Measurements from ENCODE around the gene SLF2.

SLF2 gene

GRCh38 chr10:100907175-100907574 lies 5.6 kb upstream of the SLF2 start:
- no peak for DNase-seq

GRCh38 chr10:100907773-100908363 lies 4.9 kb upstream of the SLF2 start:
- no peak for DNase-seq

DNA sequence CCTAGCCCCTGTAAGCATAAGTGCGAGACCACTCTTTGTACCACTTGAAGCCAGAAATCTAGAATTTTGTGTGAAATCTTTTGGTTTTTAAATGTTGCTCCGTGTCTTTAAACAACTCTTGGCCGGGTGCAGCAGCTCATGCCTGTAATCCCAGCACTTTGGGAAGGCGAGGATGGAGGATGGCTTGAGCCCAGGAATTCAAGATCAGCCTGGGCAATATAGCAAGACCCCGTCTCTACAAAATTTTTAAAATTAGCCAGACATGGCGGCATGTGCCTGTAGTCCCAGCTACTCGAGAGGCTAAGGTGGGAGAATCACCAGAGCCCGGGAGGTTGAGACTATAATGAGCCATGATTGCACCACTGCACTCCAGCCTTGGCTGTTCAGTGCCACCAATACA lies 4.4 kb upstream of the SLF2 start:
- DNase-seq = no peak

DNA sequence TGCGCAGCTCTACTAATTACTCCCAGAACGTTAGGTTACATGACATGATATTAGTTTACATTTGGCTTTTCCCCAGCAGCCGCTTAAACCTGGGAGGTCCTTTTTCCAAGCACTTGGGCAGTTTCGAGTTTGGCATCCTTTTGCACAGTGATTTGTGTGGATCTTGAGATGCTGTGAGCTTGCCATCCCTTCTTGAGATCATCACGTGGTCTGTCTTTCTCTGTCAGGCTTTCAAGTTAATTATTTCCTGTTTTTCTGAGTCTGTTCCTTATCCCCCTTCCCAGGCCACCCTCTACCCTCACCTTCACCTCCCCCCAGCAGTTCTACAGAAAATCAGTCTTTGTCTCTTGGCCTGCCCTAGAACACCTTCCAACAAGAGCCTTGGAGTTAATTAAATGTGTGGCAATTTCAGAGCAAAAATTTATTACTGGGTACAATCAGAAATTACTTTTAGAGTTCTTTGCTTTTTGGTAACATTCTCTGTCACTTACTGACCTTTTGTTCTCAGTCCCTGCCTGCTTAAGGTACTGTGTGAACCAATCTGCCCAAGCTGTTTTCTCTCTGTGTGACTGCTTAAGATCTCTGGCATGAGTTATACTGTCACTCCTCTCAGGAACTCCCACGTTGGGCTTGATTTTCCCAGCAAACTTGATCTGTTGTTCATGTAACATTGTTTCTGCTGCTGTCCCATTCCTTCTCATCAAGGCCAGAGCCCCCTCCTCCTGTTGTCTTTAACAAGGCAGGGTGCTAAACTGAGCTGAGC lies 3.1 kb upstream of the SLF2 start:
- no peak for DNase-seq

DNA sequence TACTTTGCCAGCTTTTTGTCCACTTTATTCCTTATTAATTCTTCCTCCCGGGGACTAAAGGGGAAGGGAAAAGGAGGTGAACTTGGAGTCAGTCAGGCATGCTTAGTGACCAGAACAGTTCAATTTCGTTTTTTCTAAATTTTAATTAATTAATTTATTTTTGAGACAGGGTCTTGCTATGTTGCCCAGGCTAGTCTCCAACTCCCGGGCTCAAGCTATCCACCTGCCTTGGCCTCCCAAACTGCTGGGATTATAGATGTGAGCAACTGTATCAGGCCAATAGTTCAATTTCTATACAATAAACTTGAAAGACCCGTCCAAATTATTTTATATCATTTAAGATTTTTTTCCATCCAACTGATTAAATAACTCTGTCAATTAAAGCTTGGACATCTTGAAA lies 1.3 kb upstream of the SLF2 start:
- DNase-seq = no peak

- DNase-seq = no peak
These were observed 654 bp upstream of the SLF2 start for GRCh38 chr10:100912013-100912604.

DNA sequence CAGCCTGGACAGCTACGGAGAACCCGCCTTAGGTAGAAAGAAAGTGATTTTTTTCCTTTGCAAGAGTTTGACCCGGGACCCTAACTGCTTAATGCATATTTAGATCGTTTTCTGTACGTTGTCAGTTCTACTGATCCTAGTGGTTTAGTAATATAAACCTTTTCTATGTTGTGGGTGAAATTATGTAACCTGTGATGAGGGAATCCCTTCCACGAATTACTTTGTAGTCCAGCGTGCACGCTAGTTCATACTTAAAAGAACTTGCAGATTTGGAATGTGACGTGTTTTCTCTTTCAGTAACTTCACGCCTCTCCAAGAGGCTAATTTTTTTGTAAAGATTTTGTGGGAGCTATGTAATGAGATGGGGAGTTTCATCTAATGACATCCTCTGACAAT lies 705 bp downstream of the SLF2 start:
- no peak for DNase-seq

DNA sequence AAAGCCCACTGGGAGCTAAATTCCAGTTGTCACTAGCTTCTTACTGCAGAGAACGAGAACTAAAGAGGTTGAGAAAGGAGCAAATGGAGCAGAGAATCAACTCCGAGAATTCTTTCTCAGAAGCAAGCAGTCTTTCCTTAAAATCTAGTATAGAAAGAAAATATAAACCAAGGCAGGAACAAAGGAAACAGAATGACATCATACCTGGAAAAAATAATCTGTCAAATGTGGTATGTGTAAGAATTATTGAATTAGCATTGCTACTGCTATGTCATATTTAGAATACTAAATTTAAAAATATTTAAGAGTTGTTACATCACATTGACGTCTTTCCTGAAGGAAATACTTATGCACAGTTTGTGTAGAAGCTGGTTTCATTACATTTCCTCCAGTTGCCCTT lies 4.3 kb downstream of the SLF2 start:
- DNase-seq = no peak

GRCh38 chr10:100923580-100923979 lies 10.8 kb downstream of the SLF2 start:
- no peak for DNase-seq

DNA sequence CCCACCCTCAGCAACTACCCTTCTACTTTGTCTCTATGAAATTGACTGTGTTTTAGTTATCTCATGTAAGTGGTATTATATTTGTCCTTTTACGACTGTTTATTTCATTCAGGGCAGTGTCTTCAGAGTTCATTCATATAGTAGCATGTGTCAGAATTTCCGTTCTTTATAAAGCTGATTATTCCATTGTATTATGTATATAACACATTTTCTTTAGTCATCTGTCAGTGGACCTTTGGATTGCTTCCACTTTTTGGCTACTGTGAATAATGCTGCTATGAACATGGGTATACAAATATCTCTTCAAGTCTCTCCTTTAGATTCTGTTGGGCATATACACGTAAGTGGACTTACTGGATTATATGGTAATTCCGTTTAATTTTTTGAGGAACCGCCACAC lies 14.5 kb downstream of the SLF2 start:
- no peak for DNase-seq

DNA sequence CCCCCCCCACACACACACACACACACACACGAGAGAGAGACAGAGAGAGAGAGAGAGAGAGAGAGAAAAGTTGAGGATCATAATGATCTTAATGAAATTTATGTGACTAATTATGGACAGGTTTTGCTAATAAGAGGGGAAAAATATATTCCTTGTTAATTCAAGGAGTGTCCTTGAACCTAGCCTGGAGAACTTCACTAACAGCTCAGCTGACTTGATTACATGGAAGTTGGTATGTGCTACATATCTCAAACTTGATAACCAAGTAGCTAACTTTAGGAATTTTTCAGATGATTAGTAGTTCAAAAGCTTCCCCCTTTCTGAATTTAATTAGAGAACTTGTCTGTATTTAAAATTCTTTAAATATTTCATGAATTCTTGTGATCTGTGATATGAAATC lies 15.3 kb downstream of the SLF2 start:
- DNase-seq = no peak

DNA sequence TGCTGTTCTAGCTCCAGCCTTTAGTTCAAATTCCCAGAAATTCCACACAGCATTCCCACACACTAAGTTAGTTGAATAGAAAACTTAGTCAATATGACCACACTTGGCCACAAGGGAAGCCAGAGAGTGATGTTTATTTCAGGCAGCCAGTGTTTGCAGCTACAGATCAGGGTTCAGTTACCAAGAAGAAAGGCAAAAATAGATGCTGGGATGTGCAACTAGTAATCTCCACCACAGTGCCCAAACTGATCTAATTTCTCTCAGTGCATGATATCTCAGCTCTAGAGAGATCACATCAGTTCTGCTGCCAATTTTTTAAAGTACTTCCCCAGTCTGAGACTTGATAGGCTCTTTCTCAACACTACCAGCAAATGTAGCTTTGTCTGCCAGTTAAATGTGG lies 17.6 kb downstream of the SLF2 start:
- DNase-seq = no peak

GRCh38 chr10:100934084-100934659 lies 21.4 kb downstream of the SLF2 start:
- DNase-seq = no peak

DNA sequence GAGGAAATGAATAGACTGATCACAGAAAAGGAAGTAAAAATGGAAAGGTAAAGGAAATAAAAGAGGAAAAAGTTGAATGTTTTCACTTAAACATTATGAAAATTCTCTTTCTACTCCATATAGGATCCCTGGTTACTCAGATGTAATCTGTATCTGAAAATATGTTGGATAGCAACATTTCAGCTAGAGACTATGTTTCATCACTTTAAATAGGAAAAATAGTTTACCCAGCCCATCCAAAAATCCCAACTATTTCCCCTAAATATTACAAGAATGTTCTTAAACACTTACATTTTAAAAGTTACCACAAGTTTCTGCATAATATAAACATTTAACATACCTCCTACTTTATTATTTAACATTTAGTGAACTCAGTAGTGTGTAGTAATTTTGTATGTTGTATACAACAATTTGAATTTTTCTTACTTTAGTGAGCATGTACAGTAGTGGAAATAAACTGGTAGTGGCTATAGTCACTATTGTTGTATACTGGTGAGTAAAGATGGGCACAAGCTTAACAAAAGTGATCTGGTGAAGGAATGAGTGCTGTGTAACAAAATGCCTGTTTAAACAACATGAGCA lies 27.1 kb downstream of the SLF2 start:
- no peak for DNase-seq

DNA sequence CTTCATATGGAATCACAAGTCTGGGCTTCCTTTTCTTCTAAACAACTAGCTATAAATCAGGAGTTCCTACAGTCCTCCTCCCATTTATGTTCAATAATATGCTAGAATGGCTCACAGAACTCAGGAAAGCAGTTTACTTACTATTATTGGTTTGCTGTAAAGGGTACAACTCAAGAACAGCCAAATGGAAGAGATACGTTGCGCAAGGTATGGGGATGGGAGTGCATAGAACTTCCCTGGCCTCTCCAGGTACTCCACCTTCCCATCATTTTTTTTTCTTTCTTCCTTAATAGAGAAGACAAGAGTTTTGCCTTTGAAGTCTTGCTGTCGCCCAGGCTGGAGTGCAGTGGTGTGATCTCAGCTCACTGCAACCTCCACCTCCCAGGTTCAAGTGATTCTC lies 29.5 kb downstream of the SLF2 start:
- DNase-seq = no peak

DNA sequence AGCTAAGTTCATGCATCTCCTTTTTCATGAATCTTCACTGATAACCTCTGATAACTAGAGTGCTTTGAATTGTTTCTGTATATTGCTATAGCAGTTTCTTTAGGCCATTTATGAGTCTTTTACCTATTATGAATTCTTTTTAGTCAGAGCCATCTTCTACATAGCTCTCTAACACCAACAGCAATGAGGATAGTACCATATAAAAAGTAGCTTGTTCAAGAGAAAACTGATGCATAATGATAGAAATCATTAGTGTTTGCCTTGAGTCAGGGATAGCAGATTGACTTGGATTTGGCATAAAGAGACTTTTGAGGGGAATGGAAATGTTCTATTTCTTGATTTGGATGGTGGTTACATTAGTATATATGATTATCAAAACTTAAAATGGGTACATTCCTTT lies 30.7 kb downstream of the SLF2 start:
- DNase-seq = no peak

- DNase-seq = no peak
These were observed 33.0 kb downstream of the SLF2 start for GRCh38 chr10:100945754-100946153.

DNA sequence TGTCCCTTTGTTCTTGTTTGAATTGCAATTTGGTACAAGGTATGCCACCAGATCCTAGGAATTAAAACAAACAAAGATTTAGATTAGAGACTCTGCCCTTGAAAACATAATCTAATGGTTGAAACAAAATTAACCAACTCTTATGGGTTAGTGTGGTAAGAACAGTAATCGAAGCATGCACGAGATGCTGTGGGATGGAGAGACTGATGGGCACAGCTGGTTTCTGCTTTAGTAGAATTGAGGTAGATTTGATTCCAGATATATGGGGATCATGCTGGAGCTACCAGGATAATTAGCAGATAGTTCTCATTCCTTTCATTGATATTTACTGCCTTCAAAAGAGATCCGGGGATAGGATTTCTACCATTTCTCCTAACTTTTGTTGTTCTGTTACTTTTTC lies 36.2 kb downstream of the SLF2 start:
- no peak for DNase-seq

GRCh38 chr10:100960251-100960650 lies 47.5 kb downstream of the SLF2 start:
- DNase-seq = no peak

DNA sequence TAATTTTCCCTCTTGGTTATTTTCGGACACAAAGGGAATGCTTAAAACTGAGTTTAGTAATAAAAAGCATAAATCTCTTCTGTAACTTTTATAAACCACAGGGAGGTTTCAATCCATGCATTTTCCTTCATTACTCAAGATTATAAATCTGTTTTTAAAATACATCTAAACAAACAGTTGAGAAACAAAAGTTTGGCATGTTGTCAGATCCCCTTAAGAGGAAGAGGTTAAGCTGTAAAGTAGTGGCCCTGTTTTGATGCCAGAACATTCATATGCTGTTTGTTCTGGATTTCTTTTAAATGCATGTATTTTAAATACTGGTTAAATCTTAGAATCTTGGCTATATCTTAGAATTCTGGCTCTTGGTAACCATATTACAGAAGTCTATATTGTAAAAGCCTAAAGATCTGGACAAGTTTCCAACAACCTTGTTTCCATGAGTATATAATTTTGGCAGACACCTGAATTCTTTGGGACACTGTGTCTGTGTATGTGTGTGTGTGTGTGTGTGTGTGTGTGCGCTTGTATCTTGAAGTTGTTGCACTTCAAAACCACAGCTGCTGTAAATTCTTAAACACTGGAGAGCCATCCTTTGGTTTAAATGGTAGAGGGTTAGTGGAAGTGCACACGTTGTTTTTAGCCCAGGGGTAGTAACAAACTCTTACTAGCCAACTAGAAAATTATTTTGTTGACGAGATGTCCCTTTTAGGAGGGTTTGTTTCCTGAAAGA lies 49.8 kb downstream of the SLF2 start:
- DNase-seq = no peak

DNA sequence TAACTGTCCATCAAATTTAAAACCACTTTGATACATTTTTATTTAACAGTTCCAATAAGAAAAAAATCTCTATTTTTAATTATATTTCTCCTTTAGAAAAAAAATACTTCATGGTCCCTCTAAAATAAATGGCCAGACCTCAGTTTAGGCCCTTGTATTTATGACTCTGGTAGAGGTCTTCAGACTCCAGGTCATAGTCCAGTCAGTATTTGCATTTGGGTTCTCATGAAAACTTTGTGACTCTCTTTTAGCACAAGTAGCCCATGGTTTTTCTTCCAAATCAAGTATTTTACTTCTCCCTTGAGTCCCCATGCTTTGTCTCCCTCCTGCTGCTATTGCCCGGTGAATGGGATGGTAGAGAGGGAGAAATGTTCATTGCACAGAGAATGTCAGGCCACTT lies 51.1 kb downstream of the SLF2 start:
- DNase-seq = no peak

- DNase-seq = no peak
These were observed 53.1 kb downstream of the SLF2 start for GRCh38 chr10:100965820-100966219.

- DNase-seq = no peak
These were observed 54.1 kb downstream of the SLF2 start for GRCh38 chr10:100966887-100967286.

All from activated CD4-positive, alpha-beta T cell treated with anti-CD3 and anti-CD28 coated beads, Interleukin-10, Interleukin-2, amounts not matched to agents 100 ng/mL and 50 ng/mL, durations not matched to agents 16 hours and 8 hours (primary cell).